CD4-positive, alpha-beta T cell treated with Interleukin-17A for 1 hour (primary cell): ENCODE data around the gene SYN1.
A peak's percentile ranks its signal among the peaks of the same experiment; 100 is the strongest.
"Not testable (repeated sequence)": the region's sequence is repeated elsewhere in the genome, so short reads cannot be mapped to it uniquely, and the experiment has no call there.

Source experiments
- DNase-seq: peaks from one replicate; pipeline ENCODE4 v3.0.0-alpha.2; 2020

Gene SYN1

GRCh38 chrX:47633689-47634590 lies 14.3 kb upstream of the SYN1 start:
- no peak for DNase-seq

GRCh38 chrX:47632666-47633065 lies 13.0 kb upstream of the SYN1 start:
- no peak for DNase-seq

GRCh38 chrX:47631676-47632075 lies 12.0 kb upstream of the SYN1 start:
- no peak for DNase-seq

DNA sequence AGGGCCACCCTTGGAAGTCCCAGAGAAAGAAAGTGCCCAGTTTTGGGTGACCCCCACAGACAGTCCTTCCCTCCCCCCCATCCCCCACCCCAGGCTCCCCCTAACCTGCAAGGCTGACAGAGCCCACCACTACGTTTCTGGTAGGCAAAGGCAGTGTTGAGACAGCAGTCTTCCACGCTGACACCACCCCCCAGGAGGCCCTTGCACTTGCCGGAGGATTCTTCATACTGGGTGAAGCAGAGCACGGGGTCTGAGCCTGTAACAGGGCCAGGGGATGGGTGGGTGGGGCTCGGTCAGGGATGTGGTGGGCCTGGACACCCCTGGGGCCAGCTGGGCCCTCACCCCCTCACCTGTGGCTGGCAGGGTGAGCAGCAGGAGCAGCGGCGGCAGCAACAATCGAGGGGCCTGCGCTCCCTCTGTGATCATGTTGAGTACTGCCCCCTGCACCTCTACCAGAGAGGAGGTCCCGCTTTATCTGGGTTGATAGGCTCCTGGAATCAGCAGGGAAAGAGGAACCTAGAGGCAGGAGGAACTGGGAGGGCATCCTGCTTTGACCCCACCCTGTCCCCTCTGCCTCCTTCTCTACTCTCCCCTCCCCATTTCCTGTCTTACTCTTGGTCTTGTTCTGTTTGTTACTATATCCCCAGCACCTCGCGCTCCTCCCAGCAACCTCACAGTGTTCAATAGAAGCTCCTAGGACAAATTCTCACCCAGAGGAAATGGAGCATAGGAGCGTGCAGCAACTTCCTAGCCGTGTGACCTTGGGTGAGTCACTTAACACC lies 10.0 kb upstream of the SYN1 start, which contains the start of gene CFP:
Gene CFP (minus strand): TSS at position 512 of the 782 bp plus-strand sequence. CDS start 86 bp downstream, at position 426.
- DNase-seq: no peak

- DNase-seq: peak; percentile 36
These were observed 9.3 kb upstream of the SYN1 start for GRCh38 chrX:47628982-47629381.

DNA sequence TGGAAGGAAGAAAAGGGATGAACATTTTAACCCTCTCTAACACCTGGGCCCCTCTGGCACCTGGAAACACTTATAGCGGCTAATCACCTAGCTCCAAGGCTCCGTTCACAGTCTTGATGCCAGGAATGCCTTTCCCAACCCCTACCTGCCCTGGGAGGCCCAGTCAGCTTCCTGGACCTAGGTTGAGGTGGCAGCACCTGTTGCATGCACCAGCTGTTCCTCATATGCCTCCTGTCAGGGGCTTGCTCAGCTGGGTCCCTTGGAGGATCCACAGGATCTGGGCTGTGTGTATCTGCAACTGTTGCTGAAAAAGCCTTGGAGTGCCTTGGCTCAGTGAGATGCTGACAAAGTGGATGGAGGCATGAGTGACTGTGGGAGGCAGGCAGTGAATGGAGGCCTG lies 5.7 kb upstream of the SYN1 start:
- no peak for DNase-seq

DNA sequence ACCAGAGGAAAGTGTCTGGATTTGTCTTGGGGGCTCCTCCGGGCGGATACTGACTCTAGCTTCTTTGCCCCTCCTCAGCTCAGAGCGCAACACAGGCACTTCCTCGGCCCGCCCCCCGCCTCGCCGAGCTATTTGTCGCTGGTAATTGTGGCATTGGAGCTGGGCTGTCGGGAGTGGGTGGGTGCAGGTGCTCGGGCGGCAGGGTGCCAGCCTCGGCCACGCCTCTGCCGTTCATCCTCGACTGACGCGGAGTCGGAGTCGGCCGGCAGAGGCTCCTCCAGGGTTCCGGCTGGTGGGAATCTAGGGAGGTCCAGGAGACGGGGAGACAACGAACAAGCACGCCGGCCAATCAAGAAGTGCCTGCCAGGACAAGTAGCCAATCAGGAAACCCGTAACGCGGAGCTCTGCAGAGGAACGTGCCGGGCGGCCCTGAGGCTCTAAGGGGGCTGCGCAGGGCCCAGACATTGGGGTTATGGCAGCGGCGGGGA lies 3.9 kb upstream of the SYN1 start:
- peak; percentile 59 for DNase-seq

DNA sequence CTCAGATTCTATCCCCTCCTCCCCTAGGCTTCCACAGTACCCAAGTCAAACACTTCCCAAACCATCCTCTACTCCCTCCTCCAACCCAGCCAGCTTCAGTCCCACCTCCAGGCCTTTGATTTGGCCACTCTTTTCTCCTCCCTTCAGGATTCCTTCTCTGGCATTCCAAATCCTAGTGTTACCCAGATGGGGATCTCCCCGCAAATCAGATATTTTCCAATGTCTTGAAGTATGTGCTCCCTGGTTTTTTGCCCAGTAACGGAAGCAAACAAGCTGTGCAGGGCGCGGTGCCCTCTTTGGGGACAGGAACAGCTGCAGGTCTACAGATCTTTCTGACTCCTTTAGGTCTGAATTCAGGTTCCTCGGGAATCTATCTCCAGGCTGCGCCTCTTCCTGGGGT lies 2.2 kb upstream of the SYN1 start:
- no peak for DNase-seq

GRCh38 chrX:47620303-47620685 lies 637 bp upstream of the SYN1 start:
- DNase-seq: no peak

GRCh38 chrX:47618923-47619485 lies 653 bp downstream of the SYN1 start:
- DNase-seq: no peak

GRCh38 chrX:47614618-47615017 lies 5.0 kb downstream of the SYN1 start:
- no peak for DNase-seq

- no peak for DNase-seq
These were observed 6.6 kb downstream of the SYN1 start for GRCh38 chrX:47613082-47613481.

GRCh38 chrX:47612418-47612817 lies 7.2 kb downstream of the SYN1 start:
- DNase-seq: no peak

- DNase-seq: no peak
These were observed 7.7 kb downstream of the SYN1 start for GRCh38 chrX:47611926-47612325.

GRCh38 chrX:47611489-47611888 lies 8.2 kb downstream of the SYN1 start:
- no peak for DNase-seq

DNA sequence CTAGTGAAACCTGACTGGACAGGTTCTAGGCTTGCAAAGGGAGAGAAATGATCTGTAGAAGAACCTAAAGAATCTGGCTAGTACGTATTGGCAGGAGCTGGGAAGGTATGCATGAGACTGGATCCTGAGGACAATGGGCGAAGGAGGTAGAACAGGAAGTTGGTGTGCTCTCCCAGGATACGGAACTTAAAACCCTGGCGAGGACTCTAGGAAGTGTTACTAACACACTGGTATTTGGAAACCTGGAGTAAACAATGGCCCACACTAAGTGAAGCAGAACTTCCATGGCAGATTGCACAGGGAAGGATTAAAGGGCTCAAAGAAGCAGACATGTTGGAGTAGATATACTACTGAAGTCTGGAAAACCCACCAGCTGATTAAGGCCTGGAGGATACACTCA lies 9.1 kb downstream of the SYN1 start:
- no peak for DNase-seq

DNA sequence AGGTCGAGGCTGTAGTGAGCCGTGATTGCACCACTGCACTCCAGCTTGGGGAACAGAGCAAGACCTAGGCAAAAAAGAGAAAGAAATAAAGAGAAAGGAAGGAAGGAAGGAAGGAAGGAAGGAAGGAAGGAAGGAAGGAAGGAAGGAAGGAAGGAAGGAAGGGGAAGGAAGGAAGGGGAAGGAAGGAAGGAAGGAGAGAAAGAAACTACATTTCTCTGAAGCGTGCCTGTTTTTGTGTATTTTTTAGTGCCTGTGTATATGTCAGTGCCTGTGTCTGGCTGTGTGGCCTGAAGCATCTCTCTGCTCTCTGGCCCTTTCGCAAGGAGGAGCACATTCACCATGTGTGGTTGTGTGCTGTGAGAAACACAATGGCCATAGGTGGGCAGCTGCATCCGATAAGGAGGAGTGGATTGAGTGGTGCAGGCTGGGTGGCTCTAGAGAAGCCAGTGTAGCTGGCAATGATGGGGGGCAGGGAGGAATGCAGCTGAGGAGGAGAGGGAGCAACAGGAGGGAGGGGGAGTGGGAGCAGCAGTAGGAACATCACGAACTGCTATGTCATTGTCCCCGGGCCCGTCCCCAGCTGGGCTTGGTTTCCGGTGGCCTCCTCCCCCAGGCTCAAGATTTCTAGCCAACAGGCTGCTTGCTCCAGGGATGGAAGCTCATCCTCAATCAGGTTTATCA lies 11.4 kb downstream of the SYN1 start:
- DNase-seq: no peak

DNA sequence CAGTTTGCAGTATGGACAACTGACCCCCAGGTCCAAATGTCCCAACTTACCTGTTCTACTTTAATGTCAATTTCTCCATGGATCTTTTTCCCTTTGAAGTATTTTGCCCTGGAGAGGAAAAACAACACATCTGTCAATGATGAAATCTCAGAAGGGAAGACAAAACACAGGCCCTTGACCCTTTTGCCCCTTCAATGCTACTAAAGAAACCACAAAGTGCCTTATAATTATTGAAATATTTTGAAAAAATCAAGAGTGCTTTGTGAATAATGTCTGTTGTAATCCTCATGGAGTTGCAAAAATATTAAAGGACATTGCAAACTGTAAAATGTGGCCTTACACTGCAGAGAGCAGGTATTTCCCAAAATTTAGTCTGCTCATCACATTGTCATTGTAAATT lies 12.6 kb downstream of the SYN1 start:
- DNase-seq: no peak

- no peak for DNase-seq
These were observed 14.6 kb downstream of the SYN1 start for GRCh38 chrX:47605024-47605423.

DNA sequence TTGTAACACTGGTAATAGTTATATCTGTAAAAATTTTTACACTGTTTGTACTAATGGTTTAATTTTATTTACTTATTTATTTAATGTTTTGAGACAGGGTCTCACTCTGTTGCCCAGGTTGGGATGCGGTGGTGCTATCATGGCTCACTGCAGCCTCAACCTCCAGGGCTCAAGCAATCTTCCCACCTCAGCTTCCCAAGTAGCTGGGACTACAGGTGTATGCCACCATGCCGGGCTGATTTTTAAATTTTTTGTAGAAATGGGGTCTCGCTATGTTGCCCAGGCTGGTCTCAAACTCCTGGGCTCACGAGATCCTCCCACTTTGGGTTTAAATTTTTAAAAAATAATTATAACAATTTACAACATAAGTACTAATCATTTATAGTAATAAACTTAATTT lies 16.5 kb downstream of the SYN1 start:
- not testable (repeated sequence) for DNase-seq

DNA sequence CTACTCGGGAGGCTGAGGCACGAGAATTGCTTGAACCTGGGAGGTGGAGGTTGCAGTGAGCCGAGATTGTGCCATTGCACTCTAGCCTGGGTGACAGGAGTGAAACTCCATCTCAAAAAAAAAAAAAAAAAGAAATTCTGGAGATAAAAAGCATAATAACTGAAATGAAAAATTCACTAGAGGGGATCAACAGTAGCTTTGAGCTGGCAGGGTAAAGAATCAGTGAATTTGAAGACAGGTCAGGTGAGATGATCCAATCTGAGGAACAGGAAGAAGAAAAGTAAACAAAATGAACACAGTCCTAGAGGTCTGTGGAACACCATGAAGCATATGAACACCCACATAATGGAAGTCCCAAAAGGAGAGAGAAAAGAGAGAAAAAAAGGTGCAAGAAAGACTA lies 22.4 kb downstream of the SYN1 start:
- DNase-seq: no peak

- no peak for DNase-seq
These were observed 23.4 kb downstream of the SYN1 start for GRCh38 chrX:47596256-47596655.

GRCh38 chrX:47595716-47596251 lies 23.9 kb downstream of the SYN1 start:
- no peak for DNase-seq
